ENCODE measurements around the gene NOTCH2. TPM values are rescaled to one million over a fixed set of nuclear protein-coding genes. Genes with fewer than 3 reads are reported as not detected.

The NOTCH2 gene
- total RNA-seq, 4 donors from 2014 or later = 10.1 to 21.8 (median 15.8) TPM

GRCh38 chr1:119917304-119918055, 152.0 kb downstream of the NOTCH2 start:
- Histone ChIP-seq H3K4me3 (no peak overlapping the region), H3K27me3 (no peaks in the 10 kb centered on the region), H3K9me3 (no peaks in the 10 kb centered on the region), H3K4me1 (no peaks in the 10 kb centered on the region), H3K36me3 (peaks cover 0 to 84% of the 10 kb centered on the region in 2 donors), H3K27ac (no peak overlapping the region)
- DNase-seq (no peak), ATAC-seq (no peak)
- in situ Hi-C loops (cut with MboI; ENCODE audit: low sequenced_read_pairs in 4 of 4) = no loop called here
- intact Hi-C loops (cut with DNase I; ENCODE audit: low total_unique reads) = no loop called here
- TF ChIP-seq, protein P1, sequence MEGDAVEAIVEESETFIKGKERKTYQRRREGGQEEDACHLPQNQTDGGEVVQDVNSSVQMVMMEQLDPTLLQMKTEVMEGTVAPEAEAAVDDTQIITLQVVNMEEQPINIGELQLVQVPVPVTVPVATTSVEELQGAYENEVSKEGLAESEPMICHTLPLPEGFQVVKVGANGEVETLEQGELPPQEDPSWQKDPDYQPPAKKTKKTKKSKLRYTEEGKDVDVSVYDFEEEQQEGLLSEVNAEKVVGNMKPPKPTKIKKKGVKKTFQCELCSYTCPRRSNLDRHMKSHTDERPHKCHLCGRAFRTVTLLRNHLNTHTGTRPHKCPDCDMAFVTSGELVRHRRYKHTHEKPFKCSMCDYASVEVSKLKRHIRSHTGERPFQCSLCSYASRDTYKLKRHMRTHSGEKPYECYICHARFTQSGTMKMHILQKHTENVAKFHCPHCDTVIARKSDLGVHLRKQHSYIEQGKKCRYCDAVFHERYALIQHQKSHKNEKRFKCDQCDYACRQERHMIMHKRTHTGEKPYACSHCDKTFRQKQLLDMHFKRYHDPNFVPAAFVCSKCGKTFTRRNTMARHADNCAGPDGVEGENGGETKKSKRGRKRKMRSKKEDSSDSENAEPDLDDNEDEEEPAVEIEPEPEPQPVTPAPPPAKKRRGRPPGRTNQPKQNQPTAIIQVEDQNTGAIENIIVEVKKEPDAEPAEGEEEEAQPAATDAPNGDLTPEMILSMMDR (IDR thresholded peaks at IDR 0.05 in 4 of 5, conservative IDR thresholded peaks at IDR 0.05 in 1 of 5) = no peak
- no peak for TF ChIP-seq POLR2A (IDR thresholded peaks at IDR 0.05)

DNA sequence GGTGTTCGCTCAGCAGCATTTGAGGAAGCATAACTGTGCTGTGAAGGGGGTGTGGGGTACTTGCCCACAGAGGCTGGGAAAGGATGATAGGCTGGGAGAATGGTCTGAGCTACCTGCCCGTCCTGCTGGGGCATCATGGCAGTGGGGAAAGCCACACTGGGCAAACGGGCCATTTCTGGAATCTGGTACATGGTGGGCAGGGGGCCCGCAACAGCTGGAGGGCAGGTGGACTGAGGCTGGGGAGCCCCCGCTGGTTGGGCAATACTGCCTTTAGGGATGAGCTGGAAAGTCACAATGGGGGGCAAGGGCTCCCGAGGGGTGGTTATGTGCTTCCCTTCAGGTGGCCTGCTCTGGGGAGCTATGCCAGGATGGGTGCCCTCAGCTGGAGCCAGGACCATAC, 153.9 kb downstream of the NOTCH2 start:
- intact Hi-C loops (cut with DNase I; ENCODE audit: low total_unique reads) (no loop called here), in situ Hi-C loops (cut with MboI; ENCODE audit: low sequenced_read_pairs in 4 of 4) (no loop called here)
- Histone ChIP-seq H3K4me3 (no peak overlapping the region), H3K27me3 (no peaks in the 10 kb centered on the region), H3K36me3 (peaks cover 0 to 65% of the 10 kb centered on the region in 2 donors), H3K27ac (no peak overlapping the region), H3K9me3 (no peaks in the 10 kb centered on the region), H3K4me1 (no peaks in the 10 kb centered on the region)
- DNase-seq = no peak
- ATAC-seq = no peak
- no peak for TF ChIP-seq POLR2A (IDR thresholded peaks at IDR 0.05)
- TF ChIP-seq, protein P1 (IDR thresholded peaks at IDR 0.05 in 4 of 5, conservative IDR thresholded peaks at IDR 0.05 in 1 of 5) = no peak

DNA sequence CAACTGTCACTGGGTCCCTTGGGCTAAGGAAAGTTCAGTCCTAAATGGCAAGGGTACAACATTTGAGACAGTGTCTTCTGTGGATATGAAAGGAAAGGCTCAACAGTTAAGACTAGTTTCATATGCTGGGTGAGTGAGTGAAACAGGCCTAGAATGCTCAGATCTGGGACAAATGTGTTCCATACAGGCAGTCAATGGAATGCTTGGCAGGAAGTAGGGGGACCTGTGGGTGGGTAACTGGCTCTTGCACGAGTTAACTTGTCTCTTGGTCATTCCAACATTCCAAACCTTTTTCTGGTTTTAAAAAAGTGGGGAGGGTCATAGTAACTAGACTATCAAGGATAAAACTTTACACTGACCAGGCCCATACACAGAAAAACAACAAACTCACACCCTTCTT, 155.4 kb downstream of the NOTCH2 start:
- Histone ChIP-seq H3K9me3 (no peaks in the 10 kb centered on the region), H3K4me1 (no peaks in the 10 kb centered on the region), H3K27ac (no peak overlapping the region), H3K4me3 (no peak overlapping the region), H3K36me3 (peaks cover 0 to 51% of the 10 kb centered on the region in 2 donors), H3K27me3 (no peaks in the 10 kb centered on the region)
- intact Hi-C loops (cut with DNase I; ENCODE audit: low total_unique reads) (no loop called here), in situ Hi-C loops (cut with MboI; ENCODE audit: low sequenced_read_pairs in 4 of 4) (no loop called here)
- no peak for TF ChIP-seq POLR2A (IDR thresholded peaks at IDR 0.05)
- TF ChIP-seq, protein P1 (IDR thresholded peaks at IDR 0.05 in 4 of 5, conservative IDR thresholded peaks at IDR 0.05 in 1 of 5) = no peak
- ATAC-seq (no peak), DNase-seq (no peak)

DNA sequence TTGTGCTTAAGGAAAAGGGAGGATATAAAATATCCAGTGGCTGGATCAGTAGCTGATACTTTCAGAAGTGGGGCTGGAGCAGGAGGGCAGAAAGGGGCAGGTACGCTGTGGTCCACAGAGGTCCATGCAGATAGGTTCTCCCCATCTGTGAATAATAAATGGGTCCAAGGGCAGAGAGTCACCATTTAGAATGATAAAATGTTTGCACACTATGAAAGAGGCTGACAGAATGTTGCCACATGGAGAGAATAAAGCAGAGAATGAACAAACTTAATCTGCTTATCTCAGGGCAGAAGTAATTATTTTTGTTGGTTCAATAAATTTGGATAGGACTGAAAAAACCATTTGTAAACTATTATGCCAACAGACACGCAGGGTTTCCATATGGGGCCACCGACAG, 156.5 kb downstream of the NOTCH2 start:
- H3K27me3 ChIP-seq = no peaks in the 10 kb centered on the region
- H3K36me3 ChIP-seq = peaks cover 0 to 40% of the 10 kb centered on the region in 2 donors
- intact Hi-C loops (cut with DNase I; ENCODE audit: low total_unique reads) = no loop called here
- ATAC-seq (no peak), DNase-seq (no peak)
- in situ Hi-C loops (cut with MboI; ENCODE audit: low sequenced_read_pairs in 4 of 4) = no loop called here
- TF ChIP-seq POLR2A (IDR thresholded peaks at IDR 0.05) = no peak
- TF ChIP-seq, protein P1 (IDR thresholded peaks at IDR 0.05 in 4 of 5, conservative IDR thresholded peaks at IDR 0.05 in 1 of 5) = no peak
- no peak overlapping the region for H3K27ac ChIP-seq
- no peaks in the 10 kb centered on the region for H3K9me3 ChIP-seq
- no peaks in the 10 kb centered on the region for H3K4me1 ChIP-seq
- H3K4me3 ChIP-seq = no peak overlapping the region

Measured in gastrocnemius medialis (tissue), 4 donors.